Skeletal muscle satellite cell (primary cell): ENCODE results near the gene SYT1.

Source experiments
- H3K27me3 ChIP-seq: 2 replicates; pipeline ENCODE4 v1.7.0; 2013; ENCODE audit warnings: low read length; ENCODE audit not compliant: control insufficient read depth, insufficient read depth
- H3K36me3 ChIP-seq: 2 replicates; pipeline ENCODE4 v1.7.0; 2013; ENCODE audit warnings: mild to moderate bottlenecking, control low read depth, low read length; ENCODE audit not compliant: insufficient read depth
- H3K4me1 ChIP-seq: 2 replicates; pipeline ENCODE4 v1.7.0; 2013; ENCODE audit warnings: low read length; ENCODE audit not compliant: control insufficient read depth, insufficient read depth
- H3K4me2 ChIP-seq: 2 replicates; pipeline ENCODE4 v1.7.0; 2013; ENCODE audit warnings: mild to moderate bottlenecking, low read length
- H3K4me3 ChIP-seq: 2 replicates; pipeline ENCODE4 v1.7.0; 2013; ENCODE audit warnings: low read length
- H3K9ac ChIP-seq: 2 replicates; pipeline ENCODE4 v1.7.0; 2013; ENCODE audit warnings: mild to moderate bottlenecking, low read depth, low read length, moderate library complexity
- H3K9me3 ChIP-seq: replicated peaks from 2 replicates; pipeline ENCODE4 v1.7.0; 2013; ENCODE audit warnings: mild to moderate bottlenecking, control low read depth, low read length

Gene SYT1

DNA sequence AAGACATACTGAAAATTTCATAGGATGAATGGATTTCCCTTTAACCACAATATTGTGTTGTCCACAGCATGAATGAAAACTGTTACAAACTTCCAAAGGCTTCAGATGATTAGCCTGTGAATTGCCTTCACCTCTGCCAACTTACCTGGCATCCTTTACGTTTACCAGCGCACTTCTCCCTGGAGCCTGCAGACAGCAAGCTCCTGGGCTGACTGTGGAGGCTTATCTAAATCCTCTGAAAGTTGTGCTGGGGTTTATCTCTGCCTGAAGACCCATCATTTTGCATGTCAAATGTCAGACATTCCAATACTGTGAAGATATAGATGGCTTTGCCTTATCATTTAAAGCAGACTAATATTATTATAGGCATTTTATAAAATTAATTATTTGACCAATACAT lies 403.0 kb downstream of the SYT1 start:
- no peak overlapping the region for H3K4me3 ChIP-seq
- no peaks in the 10 kb centered on the region for H3K36me3 ChIP-seq
- H3K27me3 ChIP-seq: no peaks in the 10 kb centered on the region
- H3K9ac ChIP-seq: no peak overlapping the region
- H3K9me3 ChIP-seq: no peaks in the 10 kb centered on the region
- H3K4me1 ChIP-seq: no peaks in the 10 kb centered on the region
- H3K4me2 ChIP-seq: no peak overlapping the region

DNA sequence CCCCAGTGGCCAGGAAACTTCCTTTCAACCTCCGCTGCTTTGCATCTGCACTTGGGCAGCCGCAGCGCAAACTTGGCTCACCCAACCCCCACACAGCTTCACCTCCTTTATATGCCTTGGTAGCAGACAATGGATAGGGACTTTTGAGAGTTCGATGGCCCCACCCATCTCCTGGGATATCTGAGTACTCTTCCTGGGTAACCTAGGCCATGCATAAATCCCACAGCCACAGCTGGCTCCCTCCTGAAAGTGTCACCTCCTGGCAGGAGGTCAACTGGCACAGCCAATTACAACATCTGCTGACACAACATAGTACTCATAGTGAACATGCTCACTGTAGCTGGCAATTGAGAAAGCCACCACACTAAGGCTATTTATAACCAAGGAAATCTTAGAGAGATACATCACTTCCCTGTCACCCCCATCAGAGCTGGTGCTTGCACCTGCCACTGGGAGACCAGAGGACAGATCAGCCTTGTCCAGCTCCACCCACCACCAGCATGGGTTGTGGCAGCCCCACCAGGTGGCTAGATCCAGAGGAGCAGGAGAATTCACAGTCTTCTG lies 410.0 kb downstream of the SYT1 start:
- H3K4me2 ChIP-seq: no peak overlapping the region
- H3K36me3 ChIP-seq: no peaks in the 10 kb centered on the region
- no peaks in the 10 kb centered on the region for H3K9me3 ChIP-seq
- no peaks in the 10 kb centered on the region for H3K27me3 ChIP-seq
- H3K4me3 ChIP-seq: no peak overlapping the region
- H3K4me1 ChIP-seq: no peaks in the 10 kb centered on the region
- no peak overlapping the region for H3K9ac ChIP-seq

DNA sequence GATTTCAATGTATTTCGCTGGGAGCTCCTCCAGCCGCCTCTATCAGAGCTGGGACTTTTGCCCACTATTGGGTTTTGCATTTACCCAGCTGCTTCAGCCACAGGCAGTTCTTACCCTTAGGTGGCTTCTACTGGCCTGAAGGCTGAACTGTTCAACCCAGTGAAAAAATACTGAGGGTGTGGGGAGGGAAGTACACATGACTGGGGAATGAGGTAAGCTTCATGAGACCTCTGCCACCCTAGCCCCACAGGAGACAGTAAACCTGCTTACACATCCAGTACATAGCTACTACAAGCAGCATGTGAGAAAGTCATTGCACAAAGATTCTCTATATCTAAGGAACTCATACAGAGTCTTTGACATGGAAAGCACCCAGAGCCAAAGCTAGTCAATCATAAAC lies 411.1 kb downstream of the SYT1 start:
- H3K27me3 ChIP-seq: no peaks in the 10 kb centered on the region

DNA sequence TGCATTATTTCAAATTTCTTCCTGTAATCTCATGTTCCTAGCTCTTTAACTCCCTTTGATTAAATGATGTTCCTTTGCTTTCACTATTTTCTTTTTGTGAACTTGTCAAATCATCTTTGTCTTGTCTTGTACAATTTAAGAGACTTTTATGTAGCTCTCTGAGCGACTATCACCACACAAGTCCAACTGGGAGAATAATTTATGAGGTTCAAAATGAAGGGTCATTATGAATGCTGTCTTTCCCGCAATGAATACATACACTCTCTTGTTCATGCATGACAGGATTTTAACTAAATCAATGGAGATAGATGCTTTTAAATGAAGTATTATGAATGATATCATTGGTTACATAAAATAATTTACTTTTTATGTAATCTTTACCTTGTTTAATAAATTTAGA lies 418.8 kb downstream of the SYT1 start:
- Histone ChIP-seq H3K36me3 (no peaks in the 10 kb centered on the region), H3K4me3 (no peak overlapping the region), H3K27me3 (no peaks in the 10 kb centered on the region), H3K4me1 (no peaks in the 10 kb centered on the region), H3K9me3 (no peaks in the 10 kb centered on the region), H3K4me2 (no peak overlapping the region), H3K9ac (no peak overlapping the region)

More for the DNA sequence above, 411.1 kb downstream of the SYT1 start:
- H3K9ac ChIP-seq: no peak overlapping the region
- H3K4me2 ChIP-seq: no peak overlapping the region
- H3K4me1 ChIP-seq: no peaks in the 10 kb centered on the region
- no peaks in the 10 kb centered on the region for H3K36me3 ChIP-seq
- H3K9me3 ChIP-seq: no peaks in the 10 kb centered on the region
- H3K4me3 ChIP-seq: no peak overlapping the region

DNA sequence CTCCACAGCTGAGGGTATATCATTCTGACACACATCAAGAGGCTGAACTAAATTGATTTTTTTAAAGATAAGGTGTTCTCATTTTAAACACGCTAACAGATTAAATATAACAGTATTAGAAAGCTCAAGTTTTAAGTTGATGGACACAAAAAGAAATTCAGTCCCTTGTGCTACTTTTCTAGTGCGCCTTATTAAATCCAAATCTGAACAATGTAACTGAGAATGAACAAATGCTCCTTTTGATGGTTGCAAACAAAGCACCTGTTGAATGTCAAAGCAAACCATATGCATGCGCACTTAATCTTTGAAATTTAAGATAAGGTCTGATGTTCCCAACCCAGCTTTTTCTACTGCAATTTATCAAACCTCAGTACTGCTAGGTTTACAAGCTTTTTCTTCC lies 424.3 kb downstream of the SYT1 start:
- H3K36me3 ChIP-seq: no peaks in the 10 kb centered on the region
- no peaks in the 10 kb centered on the region for H3K9me3 ChIP-seq
- H3K4me3 ChIP-seq: no peak overlapping the region
- no peak overlapping the region for H3K9ac ChIP-seq
- no peaks in the 10 kb centered on the region for H3K4me1 ChIP-seq
- H3K27me3 ChIP-seq: no peaks in the 10 kb centered on the region
- no peak overlapping the region for H3K4me2 ChIP-seq

DNA sequence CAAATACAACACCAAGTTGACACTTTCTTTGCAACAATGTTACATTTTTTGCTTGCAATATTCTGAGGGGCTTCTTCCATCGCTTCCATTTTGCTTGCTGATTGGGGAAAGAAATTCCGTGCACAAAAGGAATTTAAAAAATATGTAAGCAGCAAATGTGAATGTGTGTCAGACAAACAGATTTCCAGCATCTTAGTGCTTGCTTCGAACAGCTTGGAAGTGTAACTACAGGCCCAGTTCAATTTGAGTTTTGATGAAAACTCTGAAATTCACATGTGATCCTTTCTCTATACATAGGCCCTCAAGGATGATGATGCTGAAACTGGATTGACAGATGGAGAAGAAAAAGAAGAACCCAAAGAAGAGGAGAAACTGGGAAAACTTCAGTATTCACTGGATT lies 427.1 kb downstream of the SYT1 start:
- Histone ChIP-seq H3K4me1 (peaks cover 12% of the 10 kb centered on the region), H3K9me3 (no peaks in the 10 kb centered on the region), H3K36me3 (no peaks in the 10 kb centered on the region), H3K9ac (no peak overlapping the region), H3K4me3 (no peak overlapping the region), H3K4me2 (no peak overlapping the region), H3K27me3 (no peaks in the 10 kb centered on the region)

DNA sequence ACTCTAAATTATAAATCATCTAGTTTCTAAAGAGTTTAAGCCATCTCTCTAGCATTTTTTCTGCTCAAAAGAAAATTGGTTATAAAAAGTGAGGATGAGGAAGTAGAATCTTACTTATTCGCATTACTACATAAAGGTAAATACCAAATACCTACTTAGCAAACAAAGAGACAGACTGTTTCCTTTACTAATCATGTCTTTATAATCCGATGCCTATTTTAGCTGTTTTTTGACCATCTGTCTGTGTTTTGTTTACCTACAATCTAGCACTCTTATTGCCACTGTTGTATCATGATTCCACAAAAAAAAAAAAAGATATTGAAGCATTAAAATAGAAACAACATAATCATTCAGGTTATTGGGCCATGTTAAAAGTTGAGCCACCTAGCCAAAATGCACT lies 430.0 kb downstream of the SYT1 start:
- no peaks in the 10 kb centered on the region for H3K27me3 ChIP-seq
- H3K36me3 ChIP-seq: no peaks in the 10 kb centered on the region
- H3K4me2 ChIP-seq: no peak overlapping the region
- H3K9ac ChIP-seq: no peak overlapping the region
- no peaks in the 10 kb centered on the region for H3K9me3 ChIP-seq
- no peak overlapping the region for H3K4me3 ChIP-seq
- H3K4me1 ChIP-seq: peaks cover 23% of the 10 kb centered on the region

DNA sequence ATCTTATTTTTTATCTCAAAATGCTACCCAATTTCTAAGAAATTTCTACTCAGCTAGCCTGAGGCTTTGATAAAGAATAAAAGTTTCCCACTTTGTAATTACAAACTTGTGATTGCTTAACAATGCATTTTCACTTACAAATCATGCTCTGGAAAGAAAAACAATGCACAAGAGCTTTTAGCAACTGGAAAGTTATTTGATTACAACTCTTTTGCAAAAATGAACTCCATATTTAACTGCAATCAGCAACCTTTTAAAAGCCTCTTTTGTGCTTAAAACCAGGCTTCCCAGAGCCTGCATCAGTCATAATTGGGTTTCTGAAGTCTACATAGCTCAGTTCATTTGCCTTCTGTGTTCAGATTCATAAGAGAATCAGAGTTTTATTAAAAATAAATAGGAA lies 431.0 kb downstream of the SYT1 start:
- Histone ChIP-seq H3K4me3 (no peak overlapping the region), H3K36me3 (no peaks in the 10 kb centered on the region), H3K4me1 (peaks cover 30% of the 10 kb centered on the region), H3K4me2 (no peak overlapping the region), H3K9ac (no peak overlapping the region), H3K27me3 (no peaks in the 10 kb centered on the region), H3K9me3 (no peaks in the 10 kb centered on the region)

DNA sequence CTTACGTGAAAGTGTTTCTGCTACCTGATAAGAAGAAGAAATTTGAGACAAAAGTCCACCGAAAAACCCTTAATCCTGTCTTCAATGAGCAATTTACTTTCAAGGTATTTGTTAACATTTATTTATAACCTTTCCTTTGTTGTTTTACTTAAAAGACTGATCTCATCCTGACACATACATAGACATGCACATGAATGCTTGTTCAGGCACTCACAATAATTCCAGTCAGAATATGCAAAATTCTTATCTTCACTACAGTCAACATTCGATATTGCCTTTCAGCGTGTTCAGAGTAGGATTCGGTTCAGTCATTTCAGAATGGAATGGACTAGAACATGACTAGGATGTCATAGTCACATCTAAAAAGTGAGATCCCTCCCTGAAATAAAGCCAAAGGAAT lies 431.6 kb downstream of the SYT1 start:
- Histone ChIP-seq H3K27me3 (no peaks in the 10 kb centered on the region), H3K9me3 (no peaks in the 10 kb centered on the region), H3K4me1 (peaks cover 30% of the 10 kb centered on the region), H3K9ac (no peak overlapping the region), H3K36me3 (no peaks in the 10 kb centered on the region), H3K4me3 (no peak overlapping the region), H3K4me2 (no peak overlapping the region)

DNA sequence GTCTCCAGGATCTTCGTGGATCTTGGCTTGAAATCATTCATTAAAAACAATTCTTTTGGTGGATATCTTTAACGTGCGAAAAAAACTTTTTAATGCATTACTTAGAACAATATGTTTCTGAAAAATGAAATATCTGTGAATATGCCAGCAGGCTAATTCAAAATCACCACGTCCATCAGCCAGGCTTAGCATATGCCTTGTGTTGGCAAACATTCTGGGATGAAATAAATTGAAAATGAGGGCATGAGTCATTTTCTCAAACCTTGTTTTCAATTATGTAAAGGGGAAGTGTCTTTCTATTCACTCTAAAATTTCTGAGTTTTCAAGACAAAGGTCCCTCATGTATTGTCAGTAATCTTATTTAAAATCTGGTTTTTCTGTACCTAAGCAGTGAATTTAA lies 432.3 kb downstream of the SYT1 start:
- Histone ChIP-seq H3K36me3 (no peaks in the 10 kb centered on the region), H3K4me2 (no peak overlapping the region), H3K9me3 (no peaks in the 10 kb centered on the region), H3K9ac (no peak overlapping the region), H3K4me3 (no peak overlapping the region), H3K27me3 (no peaks in the 10 kb centered on the region), H3K4me1 (peaks cover 30% of the 10 kb centered on the region)

DNA sequence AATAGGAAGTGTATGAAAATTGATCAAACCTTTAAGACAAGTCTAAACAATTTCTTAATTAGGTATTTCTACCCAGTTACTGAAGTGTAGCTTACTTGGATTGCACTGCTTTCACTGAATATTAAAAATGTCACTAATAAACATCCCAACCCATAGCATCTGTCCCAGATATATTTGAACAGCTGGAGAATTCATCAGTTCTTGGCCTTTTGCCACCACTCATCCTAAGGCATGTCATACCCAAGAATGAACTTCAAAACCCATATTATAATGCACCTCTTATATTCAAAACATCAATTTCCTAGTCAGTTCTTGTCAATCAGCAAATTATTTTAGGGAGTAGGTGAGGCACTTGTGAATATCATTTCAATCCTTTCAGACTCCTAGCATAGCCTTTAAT lies 433.9 kb downstream of the SYT1 start:
- Histone ChIP-seq H3K4me1 (peaks cover 30% of the 10 kb centered on the region), H3K27me3 (no peaks in the 10 kb centered on the region), H3K4me2 (no peak overlapping the region), H3K9me3 (no peaks in the 10 kb centered on the region), H3K36me3 (no peaks in the 10 kb centered on the region), H3K4me3 (no peak overlapping the region), H3K9ac (no peak overlapping the region)

DNA sequence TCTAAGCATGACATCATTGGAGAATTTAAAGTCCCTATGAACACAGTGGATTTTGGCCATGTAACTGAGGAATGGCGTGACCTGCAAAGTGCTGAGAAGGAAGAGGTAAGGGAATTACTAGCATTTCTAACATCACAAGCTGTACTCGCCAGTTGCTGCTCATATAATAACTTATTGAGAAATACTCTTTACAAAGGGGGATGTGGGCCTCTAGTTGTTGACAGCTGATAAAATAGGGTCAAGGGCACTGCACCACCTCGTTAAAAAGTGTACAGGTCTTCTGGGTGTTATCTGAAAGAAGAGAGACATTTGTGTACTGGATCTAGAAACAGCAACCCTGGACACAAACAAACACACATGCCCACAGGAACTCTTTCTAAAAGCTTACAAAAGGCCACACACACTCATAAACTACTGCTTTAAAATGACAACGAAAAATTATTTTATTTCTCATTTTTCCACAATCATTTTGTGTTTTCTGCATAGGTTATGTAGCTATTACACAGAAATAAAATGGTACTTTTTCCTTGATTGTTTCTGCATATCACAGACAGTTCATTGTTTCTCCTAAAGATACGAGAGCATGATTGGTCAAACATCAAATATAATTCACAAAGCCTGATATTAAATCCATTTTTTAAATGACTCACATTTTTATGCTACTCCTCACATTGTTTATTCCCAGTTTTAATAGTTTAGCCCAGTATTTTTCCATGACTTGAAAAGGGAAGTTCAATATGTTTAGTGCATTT lies 435.0 kb downstream of the SYT1 start:
- Histone ChIP-seq H3K4me3 (no peak overlapping the region), H3K4me2 (no peak overlapping the region), H3K27me3 (no peaks in the 10 kb centered on the region), H3K9me3 (no peaks in the 10 kb centered on the region), H3K9ac (no peak overlapping the region), H3K36me3 (no peaks in the 10 kb centered on the region), H3K4me1 (peaks cover 30% of the 10 kb centered on the region)
